Esophagus squamous epithelium (tissue), 4 donors: ENCODE data around the gene PRUNE2.

Experiments used
- POLR2A ChIP-seq, 4 donors: fragments of 450-650 bp; IDR thresholded peaks; one replicate each; pipeline ENCODE4 v1.6.1; 2017; ENCODE audit warnings: antibody characterized with exemption in 4 of 4, mild to moderate bottlenecking in 4 of 4, moderate library complexity in 3 of 4
- TF ChIP-seq, protein P1 (sequence below), 6 experiments: fragments of 450-650 bp in 4 of 6; fragments of 200-600 bp in 2 of 6; sonication (generic) in 2 of 6; IDR thresholded peaks; one replicate each; pipeline ENCODE4 v1.5.1; 2016 to 2019; ENCODE audit warnings: antibody characterized with exemption in 6 of 6, mild to moderate bottlenecking in 4 of 6, moderate library complexity in 4 of 6

DNA sequence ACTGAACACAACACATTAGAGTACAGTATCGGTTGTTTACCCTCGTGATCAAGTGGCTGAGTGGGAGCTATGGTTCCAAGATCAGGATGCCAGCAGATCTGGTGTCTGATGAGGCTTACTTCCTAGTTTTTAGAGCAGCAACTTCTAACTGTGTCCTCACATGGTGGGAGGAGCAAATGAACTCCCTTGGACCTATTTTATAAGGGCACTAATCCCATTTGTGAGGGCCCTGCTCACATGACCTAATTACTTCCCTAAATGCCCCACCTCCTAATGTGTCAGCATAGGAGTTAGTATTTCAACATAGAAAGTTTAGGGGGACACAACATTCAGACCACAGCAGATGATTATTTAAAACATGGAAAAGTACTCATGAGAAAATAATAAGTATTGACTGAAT lies 335.1 kb downstream of the PRUNE2 start:
- TF ChIP-seq, protein P1, sequence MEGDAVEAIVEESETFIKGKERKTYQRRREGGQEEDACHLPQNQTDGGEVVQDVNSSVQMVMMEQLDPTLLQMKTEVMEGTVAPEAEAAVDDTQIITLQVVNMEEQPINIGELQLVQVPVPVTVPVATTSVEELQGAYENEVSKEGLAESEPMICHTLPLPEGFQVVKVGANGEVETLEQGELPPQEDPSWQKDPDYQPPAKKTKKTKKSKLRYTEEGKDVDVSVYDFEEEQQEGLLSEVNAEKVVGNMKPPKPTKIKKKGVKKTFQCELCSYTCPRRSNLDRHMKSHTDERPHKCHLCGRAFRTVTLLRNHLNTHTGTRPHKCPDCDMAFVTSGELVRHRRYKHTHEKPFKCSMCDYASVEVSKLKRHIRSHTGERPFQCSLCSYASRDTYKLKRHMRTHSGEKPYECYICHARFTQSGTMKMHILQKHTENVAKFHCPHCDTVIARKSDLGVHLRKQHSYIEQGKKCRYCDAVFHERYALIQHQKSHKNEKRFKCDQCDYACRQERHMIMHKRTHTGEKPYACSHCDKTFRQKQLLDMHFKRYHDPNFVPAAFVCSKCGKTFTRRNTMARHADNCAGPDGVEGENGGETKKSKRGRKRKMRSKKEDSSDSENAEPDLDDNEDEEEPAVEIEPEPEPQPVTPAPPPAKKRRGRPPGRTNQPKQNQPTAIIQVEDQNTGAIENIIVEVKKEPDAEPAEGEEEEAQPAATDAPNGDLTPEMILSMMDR (IDR thresholded peaks at IDR 0.05) = no peak
- no peak for TF ChIP-seq POLR2A (IDR thresholded peaks at IDR 0.05)
